ENCODE data around the gene PRMT5.
"Not testable (repeated sequence)": the region's sequence is repeated elsewhere in the genome, so short reads cannot be mapped to it uniquely, and the experiment has no call there.

Gene PRMT5

DNA sequence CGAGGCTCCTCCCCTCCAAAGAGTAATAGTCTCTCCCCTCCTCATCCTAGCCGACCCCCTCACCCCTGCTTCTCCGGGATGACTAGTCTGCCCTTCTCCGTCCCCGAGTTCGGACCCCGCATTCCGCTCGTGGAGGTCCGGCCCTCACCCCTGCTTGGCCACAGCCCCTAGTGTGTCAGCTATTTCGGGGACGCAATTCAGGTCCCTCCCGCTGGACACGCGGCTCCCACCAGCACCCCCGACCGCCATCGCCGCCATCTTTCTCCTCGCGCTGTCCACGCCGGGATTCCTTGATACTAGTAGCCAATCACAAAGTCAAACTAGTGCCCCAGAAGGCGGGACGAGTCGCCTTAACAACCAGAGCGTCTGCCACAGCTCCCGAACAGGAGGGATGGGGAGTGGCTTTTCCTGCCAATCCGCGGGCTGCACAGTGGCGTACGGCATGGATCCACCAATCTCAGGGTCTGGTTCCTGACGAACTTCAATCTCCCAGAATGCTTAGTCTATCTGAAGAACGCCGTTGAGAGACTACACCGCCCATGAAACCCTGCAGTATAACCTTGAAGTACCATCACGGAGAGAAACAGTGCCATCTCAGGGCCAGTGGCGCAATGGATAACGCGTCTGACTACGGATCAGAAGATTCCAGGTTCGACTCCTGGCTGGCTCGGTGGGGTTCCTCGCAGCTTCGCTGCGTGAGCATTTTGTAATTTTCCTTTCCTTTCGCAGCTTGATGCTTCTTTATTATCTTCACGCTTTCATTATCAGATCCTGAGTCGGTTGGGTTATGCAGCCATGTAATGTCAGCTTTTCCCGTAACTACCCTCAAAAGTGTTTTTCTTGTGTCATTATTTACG, at the start of gene PRMT5:
Gene PRMT5 (minus strand): TSS at position 273 of the 857 bp plus-strand sequence. CDS start 15 bp downstream, at position 258.
- DNase-seq = peak; percentile 97

DNA sequence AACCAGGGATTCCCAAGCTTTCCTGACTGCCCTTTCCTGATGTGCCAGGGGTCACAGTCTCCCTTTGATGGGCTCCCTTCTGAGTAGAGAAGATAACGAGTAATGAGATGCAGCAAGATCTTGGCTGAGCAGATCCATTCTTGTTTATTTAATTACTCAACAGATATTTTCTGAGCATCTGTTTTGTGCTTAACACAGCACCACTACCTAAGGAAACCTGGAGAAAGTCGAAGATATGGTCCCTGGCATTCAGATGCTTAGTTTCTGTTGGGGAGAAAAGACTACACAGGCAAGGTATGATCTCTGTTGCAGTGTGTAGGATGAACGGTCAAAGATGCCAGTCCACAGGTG, 49.3 kb upstream of the PRMT5 start:
- no peak for DNase-seq

DNA sequence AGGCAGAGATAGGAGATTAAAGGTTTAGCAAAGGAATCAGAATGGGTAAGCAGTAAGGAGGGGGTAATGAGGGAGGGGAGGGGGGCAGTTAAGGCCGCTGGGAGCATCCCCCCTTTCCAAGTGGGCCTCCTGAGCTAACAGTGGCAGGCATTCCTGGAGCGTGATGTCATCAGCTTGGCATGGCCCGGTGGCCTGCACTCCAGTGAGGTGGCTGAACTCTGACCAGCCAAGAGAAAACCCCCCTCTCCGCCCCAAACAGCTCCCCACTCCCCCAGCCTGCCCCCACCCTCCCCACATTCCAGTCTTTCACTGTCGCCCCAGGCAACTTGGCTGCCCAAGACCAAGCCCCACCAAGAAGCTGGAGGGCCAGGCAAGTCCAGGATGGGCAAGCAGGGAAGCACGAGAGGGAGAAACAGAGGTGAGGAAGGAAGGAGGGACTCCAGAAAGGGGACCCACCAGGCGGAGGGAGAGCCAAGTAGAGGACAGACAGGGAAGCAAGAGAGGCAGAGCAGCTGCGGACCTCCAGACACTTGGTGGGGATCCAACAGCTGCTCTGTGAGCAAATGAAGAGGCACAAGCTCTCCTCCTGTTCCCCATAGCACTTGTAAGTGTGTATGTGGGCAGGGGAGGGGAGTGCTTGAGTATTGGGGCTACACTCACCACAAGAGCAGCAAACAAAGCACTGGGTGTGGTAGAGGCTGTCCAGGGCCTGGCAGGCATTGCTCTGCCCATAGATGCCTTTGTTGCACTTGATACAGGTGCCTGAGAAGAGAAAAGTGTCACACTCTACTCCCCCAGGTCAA, 48.7 kb upstream of the PRMT5 start:
- DNase-seq = no peak

DNA sequence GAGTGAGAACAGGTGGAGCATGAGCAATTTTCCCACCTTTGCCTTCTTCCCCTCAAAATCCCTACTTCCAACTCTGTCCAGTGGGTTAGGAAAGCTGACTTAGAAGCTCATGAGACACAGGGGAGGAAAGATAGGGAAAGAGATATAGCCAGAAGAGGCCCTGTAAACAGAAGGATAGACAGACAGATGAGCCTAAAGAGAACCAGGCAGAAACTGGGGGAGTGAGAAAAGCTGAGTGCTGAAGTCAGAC, 48.2 kb upstream of the PRMT5 start:
- DNase-seq = no peak

DNA sequence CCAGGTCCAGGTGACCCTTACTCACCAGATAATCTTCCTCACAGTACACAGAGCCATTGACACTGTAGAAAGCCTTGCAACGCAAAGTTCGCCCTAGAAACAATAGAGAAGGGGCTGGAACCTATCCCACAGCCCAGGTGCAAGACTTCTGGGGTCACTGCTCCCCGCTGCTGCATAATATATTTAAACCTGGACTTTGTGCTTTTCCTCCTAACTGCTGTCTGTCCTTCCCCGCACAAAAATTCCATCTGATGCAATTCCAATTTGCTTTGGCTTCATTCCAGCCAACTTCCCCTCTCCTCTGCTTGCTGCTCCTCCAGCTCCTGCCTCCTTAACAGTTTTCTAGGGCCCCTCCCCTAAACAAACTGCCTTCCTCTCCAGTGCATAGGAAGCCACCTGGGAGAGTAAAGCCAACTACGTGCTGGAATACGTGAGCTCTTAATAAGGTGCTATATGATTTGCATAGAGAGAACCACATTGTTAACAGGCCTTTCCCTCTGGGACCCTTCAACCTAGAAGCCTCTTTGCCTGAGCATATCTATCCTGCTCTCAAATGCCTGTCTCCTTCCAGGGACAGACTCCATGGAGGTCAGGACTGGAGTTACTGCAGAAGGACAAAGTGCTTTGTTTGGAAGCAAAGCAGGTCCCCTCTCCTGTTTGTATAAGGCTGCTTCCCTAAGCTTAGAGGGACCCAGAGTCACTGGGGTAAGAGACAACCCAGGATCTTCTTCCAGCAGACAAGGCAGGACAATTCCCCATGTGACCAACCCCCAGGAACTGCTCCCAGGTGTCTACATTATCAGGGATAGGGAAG, 47.7 kb upstream of the PRMT5 start:
- DNase-seq = no peak

DNA sequence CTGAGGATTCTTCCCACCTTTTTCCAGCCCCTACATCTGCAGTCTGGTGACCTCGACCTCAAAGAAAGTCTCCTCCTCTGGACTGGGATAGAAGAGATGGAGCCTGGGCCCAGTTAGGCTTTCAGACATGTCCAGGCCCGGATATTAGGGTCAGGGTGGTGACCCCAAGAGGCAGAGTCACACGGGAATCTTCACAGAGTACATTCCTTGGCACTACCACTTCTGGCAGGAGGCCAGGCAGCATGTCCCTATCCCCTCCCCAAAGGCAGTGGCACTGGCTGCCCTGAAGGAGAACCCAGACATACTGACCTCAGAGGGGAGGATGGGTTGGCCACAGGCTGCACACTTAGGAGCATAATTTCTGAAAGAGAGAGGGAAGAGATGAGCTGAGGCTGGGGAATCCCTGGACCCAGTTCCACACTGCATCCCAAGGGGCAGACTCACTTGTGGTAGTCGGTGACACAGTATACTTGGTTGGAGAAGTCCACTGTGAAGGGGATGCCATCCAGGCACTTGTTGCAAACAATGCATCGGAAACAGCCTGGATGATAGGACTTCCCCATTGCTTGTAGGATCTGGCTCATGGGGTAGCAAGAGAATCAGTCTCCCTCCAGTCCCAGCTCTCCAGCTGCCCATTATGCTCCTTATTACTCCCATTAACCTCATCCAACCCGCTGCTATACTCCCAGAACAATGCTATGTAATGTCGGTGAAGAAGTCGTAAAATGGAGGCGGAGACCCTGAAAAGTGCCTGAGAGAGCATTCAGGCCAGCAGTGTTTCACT, 45.5 kb upstream of the PRMT5 start:
- no peak for DNase-seq

DNA sequence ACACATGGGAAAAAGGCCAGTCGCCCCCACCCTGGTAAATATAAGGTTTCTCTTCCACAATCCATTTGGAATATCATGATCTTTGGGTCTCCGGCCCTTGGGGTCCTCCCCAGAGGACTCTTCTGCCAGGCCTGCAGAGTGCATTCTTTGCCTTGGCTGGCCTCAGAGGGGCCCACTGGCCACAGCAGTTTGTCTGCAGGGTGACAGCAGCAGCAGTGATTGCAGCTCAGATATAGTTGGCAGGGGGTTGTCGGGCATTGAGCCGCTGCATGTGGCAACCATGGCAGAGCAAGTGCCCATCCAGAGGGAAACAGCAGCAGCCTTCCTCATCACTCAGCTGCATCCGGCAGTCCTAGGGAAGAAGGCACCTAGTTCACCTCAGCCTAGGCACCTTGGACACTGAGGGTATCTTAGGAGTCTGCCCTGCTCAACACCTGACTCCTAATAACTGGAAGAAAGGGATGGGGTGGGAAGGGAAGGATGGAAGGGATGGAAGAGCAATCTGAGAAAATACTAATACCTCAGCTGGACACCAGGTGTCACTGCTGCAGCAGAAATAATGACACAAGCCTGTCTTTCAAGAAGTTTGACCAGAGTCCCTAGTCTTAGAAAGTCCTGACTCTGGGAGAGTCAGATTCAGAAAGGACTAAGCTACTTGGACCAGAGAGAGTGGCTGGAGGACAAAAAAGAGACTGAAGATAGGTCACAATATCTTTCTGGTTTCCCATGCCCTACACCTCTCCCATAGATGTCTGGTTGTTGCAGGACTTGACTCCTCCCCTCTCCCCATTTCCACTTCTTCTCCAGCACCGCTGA, 44.2 kb upstream of the PRMT5 start:
- DNase-seq = peak; percentile 41

DNA sequence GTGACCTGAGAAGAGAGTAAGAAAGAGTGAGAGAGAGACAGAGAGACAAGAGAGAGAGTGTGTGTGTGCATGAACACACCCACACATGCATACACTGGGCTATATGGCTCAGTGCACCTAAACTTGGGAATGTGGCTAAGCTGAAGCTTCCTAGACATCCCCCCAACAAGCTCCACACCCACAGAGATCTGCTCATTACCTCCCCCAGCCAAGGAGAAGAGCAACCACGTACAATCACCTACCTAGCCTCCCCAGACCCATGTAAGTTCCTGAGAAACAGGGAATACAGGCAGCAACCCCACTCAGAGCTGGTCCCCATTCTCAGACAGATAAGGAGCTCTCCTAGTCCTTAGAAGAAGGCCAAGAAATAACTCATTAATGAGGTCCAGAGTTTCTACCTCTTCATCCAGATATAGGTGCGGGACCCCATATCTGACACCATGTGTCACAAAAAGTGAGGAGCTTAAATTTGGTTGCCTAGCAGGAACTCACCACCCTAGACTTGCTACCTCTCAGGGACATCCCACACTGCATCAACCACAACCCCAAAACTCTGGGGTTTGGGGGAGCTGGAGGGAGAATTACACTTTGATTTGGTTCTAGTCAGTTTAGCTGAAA, 43.2 kb upstream of the PRMT5 start:
- DNase-seq = no peak

DNA sequence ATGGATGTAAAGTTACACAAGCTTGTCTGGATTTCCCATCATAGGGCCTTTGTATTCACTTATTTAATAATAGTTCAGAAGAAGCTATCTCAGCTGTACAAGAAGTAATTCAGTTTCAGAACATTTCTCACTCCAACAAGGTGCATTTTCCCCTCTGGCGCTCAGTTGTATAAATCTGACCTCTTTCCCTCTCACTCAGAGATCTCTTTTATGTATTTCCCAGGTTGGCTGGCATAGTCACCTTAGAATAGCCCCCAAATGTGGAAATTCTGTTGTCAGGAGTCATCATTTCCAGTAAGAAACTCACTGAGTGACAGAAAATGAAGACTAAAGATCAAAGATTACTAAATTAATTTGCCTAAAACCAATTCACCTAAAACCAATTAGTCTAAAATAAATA, 42.0 kb upstream of the PRMT5 start:
- DNase-seq = no peak

DNA sequence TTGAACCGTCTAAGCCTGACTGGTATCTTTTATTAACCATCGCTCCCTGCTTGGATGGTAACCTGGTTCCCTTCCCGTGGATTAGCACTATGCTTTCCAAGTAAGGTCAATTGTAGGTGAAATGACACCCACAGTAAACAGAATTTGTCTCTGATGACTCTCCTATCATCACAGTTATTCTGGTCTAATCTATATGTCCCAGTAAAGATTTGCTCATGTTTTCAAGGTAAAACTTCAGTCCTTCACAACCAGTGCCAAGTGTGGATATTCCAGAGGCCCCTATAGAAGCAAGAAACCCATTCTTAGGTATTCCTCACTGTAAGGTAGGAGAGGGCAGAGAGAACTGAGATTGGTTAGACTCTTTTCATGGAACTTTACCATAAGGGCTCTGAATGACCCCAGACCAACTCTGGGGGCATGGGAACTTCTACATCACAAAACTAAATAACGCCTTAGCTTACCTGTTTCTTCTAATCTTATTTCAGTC, 37.6 kb upstream of the PRMT5 start:
- DNase-seq = no peak

DNA sequence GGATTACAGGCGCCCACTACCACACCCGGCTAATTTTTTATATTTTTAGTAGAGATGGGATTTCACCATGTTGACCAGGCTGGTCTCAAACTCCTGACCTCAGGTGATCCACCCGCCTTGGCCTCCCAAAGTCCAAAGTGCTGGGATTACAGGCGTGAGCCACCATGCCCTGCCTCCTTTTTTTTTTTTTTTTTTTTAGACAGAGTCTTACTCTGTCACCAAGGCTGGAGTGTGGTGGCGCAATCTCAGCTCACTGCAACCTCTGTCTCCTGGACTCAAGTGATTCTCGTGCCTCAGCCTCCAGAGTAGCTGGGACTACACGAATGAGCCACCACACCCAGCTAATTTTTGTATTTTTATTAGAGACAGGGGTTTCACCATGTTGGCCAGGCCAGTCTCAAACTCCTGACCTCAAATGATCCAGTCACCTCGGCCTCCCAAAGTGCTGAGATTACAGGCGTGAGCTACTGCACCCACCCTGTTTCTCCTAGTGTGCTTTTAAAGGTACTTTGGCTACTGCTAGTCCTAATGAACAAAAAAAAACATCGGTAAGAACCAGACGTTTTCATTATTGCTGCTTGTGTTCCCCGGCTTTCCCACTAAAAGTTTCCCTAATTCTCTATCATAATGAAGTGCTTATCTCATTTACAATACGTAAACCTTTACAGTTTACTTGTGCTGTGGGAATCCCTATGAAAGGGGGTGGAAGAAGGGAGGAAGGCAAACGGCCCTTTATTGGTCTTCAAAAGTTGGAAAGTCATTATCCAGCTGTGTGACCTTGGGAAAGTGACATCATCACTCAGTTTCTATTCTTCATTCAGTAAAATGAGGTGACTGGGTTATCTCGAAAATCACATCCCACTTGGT, 37.0 kb upstream of the PRMT5 start:
- not testable (repeated sequence) for DNase-seq

DNA sequence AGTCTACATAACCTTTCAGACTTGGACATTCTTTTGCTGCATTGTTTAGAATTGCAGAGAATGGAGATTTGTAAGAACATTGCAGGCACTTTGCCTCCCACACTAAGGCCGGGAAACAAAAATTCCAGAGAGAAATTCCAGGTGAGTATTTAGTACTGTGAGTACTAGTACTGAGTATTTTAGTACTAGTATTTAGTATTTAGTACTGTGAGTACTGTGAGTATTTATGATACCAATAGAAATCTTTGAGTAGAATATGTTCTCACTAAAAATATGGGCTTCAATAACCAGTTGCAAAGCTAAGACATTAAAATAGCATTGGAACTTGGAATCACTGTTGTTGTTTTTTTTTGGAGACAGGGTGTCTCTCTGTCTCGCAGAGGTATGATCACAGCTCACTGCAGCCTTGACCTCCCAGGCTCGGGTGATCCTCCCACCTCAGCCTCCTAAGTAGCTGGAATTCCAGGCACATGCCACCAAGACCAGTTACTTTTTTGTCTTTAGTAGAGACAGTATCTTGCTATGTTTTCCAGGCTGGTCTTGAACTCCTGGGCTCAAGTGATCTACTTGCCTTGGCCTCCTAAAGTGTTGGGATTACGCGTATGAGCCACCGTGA, 33.0 kb upstream of the PRMT5 start:
- DNase-seq = no peak

DNA sequence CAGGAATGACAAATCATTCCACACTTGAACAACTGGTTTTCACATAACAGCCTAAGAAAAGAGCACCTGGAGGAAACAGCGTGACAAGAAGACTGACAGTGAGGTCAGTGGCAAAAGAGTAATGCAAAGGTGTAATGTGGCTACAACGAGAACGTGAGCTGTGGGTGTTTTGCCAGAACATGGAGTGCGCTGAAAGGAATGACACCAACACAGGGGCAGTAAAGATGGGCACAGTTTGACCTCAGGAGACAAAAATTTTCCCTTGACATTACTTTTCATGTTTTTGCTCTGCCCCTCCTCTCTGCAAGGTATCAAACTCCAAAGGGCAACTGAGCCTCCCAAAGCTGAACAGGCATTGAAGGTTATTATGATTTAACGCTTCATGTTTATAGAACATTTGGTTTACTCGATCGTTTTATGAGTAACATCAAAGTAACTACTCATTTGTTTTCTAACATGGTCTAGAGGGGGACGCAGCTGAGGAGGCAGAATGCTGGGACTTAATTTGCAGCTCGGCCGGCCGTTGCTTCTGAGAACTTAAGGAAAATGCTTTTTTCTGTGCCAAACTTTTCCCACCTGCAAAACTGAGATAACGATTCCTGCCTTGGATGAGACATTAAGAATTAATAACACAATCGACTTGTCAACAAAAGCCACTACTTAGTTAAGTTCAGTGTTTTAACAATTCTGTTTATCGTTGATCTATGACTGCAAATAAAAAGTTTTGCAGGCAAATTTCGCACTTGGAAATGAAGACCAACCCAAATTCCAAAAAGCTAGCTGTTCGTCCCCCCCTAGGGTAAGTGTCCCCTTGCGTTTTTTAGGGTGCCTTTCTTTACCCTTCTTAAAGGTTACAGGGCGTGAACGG, 26.8 kb upstream of the PRMT5 start:
- no peak for DNase-seq

DNA sequence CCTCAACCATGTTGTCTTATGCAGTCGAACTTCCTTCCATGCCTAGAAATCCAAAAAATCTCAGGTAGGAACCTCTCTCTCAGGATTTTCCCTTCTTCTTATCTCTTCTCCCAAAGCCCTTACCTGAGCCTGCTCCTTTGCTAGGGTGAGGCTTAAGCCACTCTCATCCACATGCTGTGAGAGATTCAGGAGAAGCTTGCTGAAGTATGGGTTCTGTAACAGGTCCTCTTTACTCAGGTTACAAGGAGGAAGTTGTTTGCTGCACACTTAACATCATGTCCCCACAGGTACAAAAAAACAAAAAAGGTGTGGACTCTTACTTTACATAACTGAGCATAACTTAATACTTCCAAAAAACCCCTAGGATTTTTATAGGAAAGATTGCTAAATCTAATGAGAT, 23.2 kb upstream of the PRMT5 start:
- DNase-seq = no peak

DNA sequence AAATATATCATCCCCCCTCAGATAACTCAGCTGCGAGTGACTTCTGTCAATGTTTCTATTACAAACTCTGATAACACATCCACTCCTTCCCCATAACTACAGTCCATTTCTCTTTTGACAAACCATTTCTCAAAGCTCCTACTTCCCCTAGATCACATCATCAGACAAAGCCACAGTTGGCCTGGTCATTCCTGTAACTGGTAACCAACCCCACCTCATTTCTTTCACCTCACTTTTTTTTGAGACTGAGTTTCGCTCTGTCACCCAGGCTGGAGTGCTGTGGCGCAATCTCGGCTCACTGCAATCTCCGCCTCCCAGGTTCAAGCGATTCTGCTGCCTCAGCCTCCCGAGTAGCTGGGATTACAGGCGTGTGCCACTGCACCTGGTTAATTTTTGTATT, 22.6 kb upstream of the PRMT5 start:
- DNase-seq = not testable (repeated sequence)

DNA sequence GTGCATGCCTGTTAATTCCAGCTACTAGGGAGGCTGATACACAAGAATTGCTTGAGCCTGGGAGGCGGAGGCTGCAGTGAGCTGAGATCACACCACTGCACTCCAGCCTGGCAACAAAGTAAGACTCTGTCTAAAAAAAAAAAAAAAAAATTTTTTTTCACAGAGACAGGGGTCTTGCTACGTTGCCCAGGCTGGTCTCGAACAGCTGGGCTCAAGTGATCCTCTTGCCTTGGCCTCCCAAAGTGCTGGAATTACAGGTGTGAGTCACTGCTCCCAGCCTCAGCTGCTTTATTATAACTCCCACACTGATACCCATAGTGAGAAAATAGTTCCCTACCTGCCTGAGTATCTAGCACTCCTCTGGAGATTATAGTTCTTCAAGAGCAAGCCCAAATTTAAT, 16.5 kb upstream of the PRMT5 start:
- no peak for DNase-seq

DNA sequence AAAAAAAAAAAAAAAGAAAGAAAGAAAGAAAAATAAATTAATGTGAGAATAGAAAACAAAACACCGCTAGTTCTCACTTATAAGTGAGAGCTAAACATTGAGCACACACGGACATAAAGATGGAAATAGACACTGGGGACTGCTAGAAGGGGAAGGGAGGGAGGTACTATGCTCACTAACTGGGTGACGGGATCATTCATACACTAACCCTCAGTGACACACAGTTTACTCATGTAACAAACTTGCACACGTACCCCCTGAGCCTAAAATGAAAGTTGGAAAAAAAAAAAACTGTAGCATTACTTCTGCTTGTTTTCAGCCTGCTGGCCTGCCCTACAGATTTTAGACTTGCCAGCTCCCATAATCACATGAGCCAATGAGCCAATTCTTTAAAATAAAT, 10.5 kb upstream of the PRMT5 start:
- no peak for DNase-seq

DNA sequence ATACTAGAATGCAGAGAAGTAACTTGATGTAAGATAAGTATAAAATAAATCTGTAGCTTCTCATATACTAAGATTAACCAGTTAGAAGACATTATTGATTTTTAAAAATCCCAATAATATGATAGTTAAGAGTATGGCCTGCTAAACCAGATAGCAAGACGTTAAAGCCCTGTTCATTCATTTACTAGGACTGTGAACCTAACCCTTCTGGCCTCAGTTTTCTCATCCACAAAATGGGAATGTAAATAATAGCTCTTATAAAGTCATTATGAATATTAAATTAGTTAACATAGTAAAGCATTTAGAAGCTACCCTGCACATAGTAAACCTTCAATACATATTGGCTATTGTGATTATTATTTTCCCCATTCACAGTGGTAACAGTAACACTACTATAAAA, 6.0 kb upstream of the PRMT5 start:
- no peak for DNase-seq

DNA sequence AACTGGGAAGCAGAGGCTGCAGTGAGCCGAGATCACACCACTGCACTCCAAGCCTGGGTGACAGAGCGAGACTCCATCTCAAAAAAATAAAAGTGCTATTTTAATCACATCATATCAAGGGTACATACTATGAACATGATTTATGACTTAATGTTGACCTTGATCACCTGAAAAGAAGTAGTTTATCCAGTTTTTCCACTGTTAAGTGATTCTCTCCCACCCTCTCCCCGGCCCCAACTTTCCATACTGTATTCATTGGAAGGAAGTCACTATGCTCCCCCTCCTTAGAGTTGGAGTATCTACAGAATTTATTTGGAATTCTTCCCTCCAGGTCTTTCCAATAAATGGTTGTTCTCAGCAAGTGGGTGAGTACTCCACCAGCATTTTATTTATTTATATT, 3.0 kb upstream of the PRMT5 start:
- DNase-seq = no peak

All from activated CD8-positive, alpha-beta memory T cell treated with anti-CD3 and anti-CD28 coated beads, Interleukin-2, amount 50 U/mL, for 4 hours (primary cell).